SU-DHL-6 (cell line): ENCODE measurements around the gene NACC2.

Source experiments
- CTCF ChIP-seq: fragments of 200-600 bp; sonication (generic); IDR thresholded peaks from one replicate; pipeline ENCODE4 v1.5.1; 2017; ENCODE audit warnings: antibody characterized with exemption, mild to moderate bottlenecking, low read length, moderate library complexity; ENCODE audit not compliant: insufficient read depth, poor library complexity, severe bottlenecking
- EZH2phosphoT487 ChIP-seq: fragments of 200-600 bp; sonication (generic), shearing (Covaris generic); conservative IDR thresholded peaks from 2 replicates; pipeline ENCODE4 v1.6.1; 2018; ENCODE audit warnings: mild to moderate bottlenecking, antibody characterized with exemption, low read length, moderate library complexity, mixed read lengths

- no peak for TF ChIP-seq CTCF
- no peak for TF ChIP-seq EZH2phosphoT487
These were observed 106.6 kb downstream of the NACC2 start for GRCh38 chr9:135988493-135988892.
